Pancreas (tissue), 10 donors: ENCODE measurements around the gene TEX11. TPM values are rescaled to one million over a fixed set of nuclear protein-coding genes. Genes with fewer than 3 reads are reported as not detected.

ENCODE experiments used
- ATAC-seq, 4 donors: fragments of 200-7000 bp; cut with Tn5 transposase; one replicate each; pipeline versions ENCODE4 v1.8.0 to v1.9.1; 2020; ENCODE audit warnings: mild to moderate bottlenecking in 4 of 4, moderate library complexity in 4 of 4
- DNase-seq, 6 donors: peaks; one replicate each; pipeline ENCODE4 v3.0.0-alpha.2; 2020
- FAIRE-seq: peaks from 2 replicates; lab custom pipeline; 2012; peaks lifted over from hg19 to GRCh38; lab: Jason Lieb, UNC
- H3K27ac ChIP-seq, 4 donors: fragments of 200-600 bp; sonication (generic); 1 replicate in 3 of 4; 2 replicates in 1 of 4; pipeline versions ENCODE4 v1.5.0 to v1.8.0; 2020
- H3K27me3 ChIP-seq, 4 donors: fragments of 200-600 bp; one replicate each; pipeline ENCODE4 v1.8.0; 2021
- H3K36me3 ChIP-seq, 3 donors: fragments of 200-600 bp; sonication (generic) in 1 of 3; one replicate each; pipeline versions ENCODE4 v1.5.0 to v1.8.0; 2020 to 2021
- H3K4me1 ChIP-seq, 3 donors: fragments of 200-600 bp; one replicate each; pipeline ENCODE4 v1.8.0; 2021
- H3K4me3 ChIP-seq, 4 donors: fragments of 200-600 bp; sonication (generic) in 2 of 4; one replicate each; pipeline versions ENCODE4 v1.5.0 to v1.8.0; 2020 to 2021
- H3K9me3 ChIP-seq, 4 donors: fragments of 200-600 bp; one replicate each; pipeline ENCODE4 v1.8.0; 2021
- WGBS, 2 donors: extraction: QIAGEN DNeasy Blood & Tissue Kit; methylation state at CpG; one replicate each; pipeline ENCODE4 v1.1.7; 2013; 5-methylcytosine and 5-hydroxymethylcytosine counted together
- intact Hi-C, 3 donors: fragments of 100-400 bp; cut with DNase I; formaldehyde crosslinking; loops; one replicate each; pipeline versions ENCODE4 v1.11.1 to v1.14.2; 2022
- polyA plus RNA-seq, 2 donors: library from polyadenylated mRNA; stranded (reverse); fragments of 200-250 nt; gene quantifications; one replicate each; pipeline ENCODE4 v1.2.3, GENCODE V29; 2013
- total RNA-seq, 6 donors: library from RNA; stranded (reverse); fragmentation: NEBNext Ultra II Directional in 4 of 6; extraction: Animal tissue kit (Norgen Biotek cat#: 25700) in 4 of 6; gene quantifications; one replicate each; pipeline versions ENCODE4 v1.2.1 to v1.2.4, GENCODE V29; 2021 to 2023
- TF ChIP-seq, protein P1 (sequence below), 4 donors: fragments of 200-600 bp; sonication (generic) in 3 of 4; IDR thresholded peaks; one replicate each; pipeline versions ENCODE4 v1.5.0 to v1.8.0; 2021; ENCODE audit warnings: antibody characterized with exemption in 4 of 4
- donor health status: healthy with polysubstance abuse.
- donor health status: DM: no; HTN: no; CAD: no; lungs with moderate emphysema.
- donor health status: DM: no; HTN: no; CAD: no.
- donor health status: control.
- donor health status: control.
- donor health status: Bipolar disorder and iron deficiency.
- donor health status: DM: yes; HTN: yes; CAD: no.
- donor health status: DM: no; HTN: no; CAD: no.
- donor health status: DM: no; HTN: no; CAD: no.
- donor health status: DM: yes; HTN: yes; CAD: no.

Gene TEX11
- total and polyA plus RNA-seq, 8 donors, result 0.75 to 9.0 (median 3.5) TPM

GRCh38 chrX:70481471-70482270, 426.8 kb downstream of the TEX11 start:
- peak overlapping the region; percentile 56 to 85 (median 72) for H3K27ac ChIP-seq
- H3K9me3 ChIP-seq, result no peaks in the 10 kb centered on the region
- H3K4me3 ChIP-seq, result no peak overlapping the region
- intact Hi-C loops, result no loop called here
- 17 to 37% methylated on average over 8 of the region's 8 CpGs for whole genome bisulfite sequencing, 2 donors
- TF ChIP-seq, protein P1, sequence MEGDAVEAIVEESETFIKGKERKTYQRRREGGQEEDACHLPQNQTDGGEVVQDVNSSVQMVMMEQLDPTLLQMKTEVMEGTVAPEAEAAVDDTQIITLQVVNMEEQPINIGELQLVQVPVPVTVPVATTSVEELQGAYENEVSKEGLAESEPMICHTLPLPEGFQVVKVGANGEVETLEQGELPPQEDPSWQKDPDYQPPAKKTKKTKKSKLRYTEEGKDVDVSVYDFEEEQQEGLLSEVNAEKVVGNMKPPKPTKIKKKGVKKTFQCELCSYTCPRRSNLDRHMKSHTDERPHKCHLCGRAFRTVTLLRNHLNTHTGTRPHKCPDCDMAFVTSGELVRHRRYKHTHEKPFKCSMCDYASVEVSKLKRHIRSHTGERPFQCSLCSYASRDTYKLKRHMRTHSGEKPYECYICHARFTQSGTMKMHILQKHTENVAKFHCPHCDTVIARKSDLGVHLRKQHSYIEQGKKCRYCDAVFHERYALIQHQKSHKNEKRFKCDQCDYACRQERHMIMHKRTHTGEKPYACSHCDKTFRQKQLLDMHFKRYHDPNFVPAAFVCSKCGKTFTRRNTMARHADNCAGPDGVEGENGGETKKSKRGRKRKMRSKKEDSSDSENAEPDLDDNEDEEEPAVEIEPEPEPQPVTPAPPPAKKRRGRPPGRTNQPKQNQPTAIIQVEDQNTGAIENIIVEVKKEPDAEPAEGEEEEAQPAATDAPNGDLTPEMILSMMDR (IDR thresholded peaks at IDR 0.05), result no peak
- ATAC-seq (peak in 1 of 4 donors; percentile 10), DNase-seq (no peak), FAIRE-seq (no peak)
- H3K27me3 ChIP-seq, result peaks cover 0 to under 1% (median 0%) of the 10 kb centered on the region in 4 donors
- peaks cover 22 to 55% (median 46%) of the 10 kb centered on the region in 3 donors for H3K4me1 ChIP-seq
- H3K36me3 ChIP-seq, result no peaks in the 10 kb centered on the region

- peaks cover 0 to 4% (median 0%) of the 10 kb centered on the region in 4 donors for H3K27me3 ChIP-seq
- intact Hi-C loops, result no loop called here
- H3K36me3 ChIP-seq, result no peaks in the 10 kb centered on the region
- FAIRE-seq (no peak), ATAC-seq (no peak), DNase-seq (no peak)
- peak overlapping the region in 1 of 4 donors; percentile 6 for H3K4me3 ChIP-seq
- H3K27ac ChIP-seq, result peak overlapping the region; percentile 56 to 85 (median 72)
- H3K9me3 ChIP-seq, result no peaks in the 10 kb centered on the region
- whole genome bisulfite sequencing, 2 donors, result 36 to 53% methylated on average over 9 of the region's 9 CpGs
- TF ChIP-seq, protein P1 (IDR thresholded peaks at IDR 0.05), result no peak
- H3K4me1 ChIP-seq, result peaks cover 22 to 60% (median 44%) of the 10 kb centered on the region in 3 donors
Measured at GRCh38 chrX:70480660-70481018, 427.9 kb downstream of the TEX11 start.

- DNase-seq (peak in 4 of 6 donors; percentile 59 to 68 (median 65)), ATAC-seq (peak; percentile 47 to 68 (median 59))
Measured at GRCh38 chrX:70479922-70480659, 428.4 kb downstream of the TEX11 start.

GRCh38 chrX:70479247-70479921, 429.1 kb downstream of the TEX11 start:
- Histone ChIP-seq H3K27ac (peak overlapping the region; percentile 63 to 85 (median 79)), H3K27me3 (peaks cover 0 to 4% (median 0%) of the 10 kb centered on the region in 4 donors), H3K4me3 (no peak overlapping the region), H3K9me3 (no peaks in the 10 kb centered on the region), H3K36me3 (no peaks in the 10 kb centered on the region), H3K4me1 (peaks cover 22 to 55% (median 39%) of the 10 kb centered on the region in 3 donors)
- DNase-seq (no peak), ATAC-seq (peak; percentile 5 to 29 (median 14)), FAIRE-seq (no peak)
- TF ChIP-seq, protein P1 (IDR thresholded peaks at IDR 0.05), result no peak
- intact Hi-C loops, result no loop called here
- 24 to 53% methylated on average over 4 of the region's 4 CpGs for WGBS, 2 donors

More at GRCh38 chrX:70479922-70480659, 428.4 kb downstream of the TEX11 start:
- Histone ChIP-seq H3K27me3 (peaks cover 0 to 4% (median 0%) of the 10 kb centered on the region in 4 donors), H3K4me1 (peaks cover 22 to 55% (median 39%) of the 10 kb centered on the region in 3 donors), H3K9me3 (no peaks in the 10 kb centered on the region), H3K27ac (peak overlapping the region; percentile 56 to 85 (median 72)), H3K4me3 (peak overlapping the region in 1 of 4 donors; percentile 6), H3K36me3 (no peaks in the 10 kb centered on the region)
- 7 to 17% methylated on average over 6 of the region's 6 CpGs for WGBS, 2 donors
- intact Hi-C loops, result no loop called here
- TF ChIP-seq, protein P1 (IDR thresholded peaks at IDR 0.05), result no peak
- no peak for FAIRE-seq

Other genes with a start within 250 kb of the TEX11 start
- under 1 TPM in 1 of 6 donors, not detected in 5; 0.13 TPM for gene SLC7A3, start 22.4 kb upstream of the TEX11 start, total RNA-seq
- not detected for gene SLC7A3, start 22.4 kb upstream of the TEX11 start, polyA plus RNA-seq
- gene SNX12, start 159.6 kb upstream of the TEX11 start, total RNA-seq, result 10 to 100 TPM; 17.1 to 31.3 (median 23.5) TPM
- gene SNX12, start 159.6 kb upstream of the TEX11 start, polyA plus RNA-seq, result 10 to 100 TPM in 1 of 2 donors, 1 to 10 TPM in 1; 9.8 to 16.1 TPM
- gene FOXO4, start 187.1 kb upstream of the TEX11 start, total RNA-seq, result 10 to 100 TPM in 5 of 6 donors, 1 to 10 TPM in 1; 8.9 to 20.0 (median 14.6) TPM
- gene FOXO4, start 187.1 kb upstream of the TEX11 start, polyA plus RNA-seq, result 1 to 10 TPM; 7.5 to 8.5 TPM
- gene CXorf65, start 198.0 kb upstream of the TEX11 start, total RNA-seq, result not detected
- not detected for gene CXorf65, start 198.0 kb upstream of the TEX11 start, polyA plus RNA-seq
- 1 to 10 TPM in 4 of 6 donors, under 1 TPM in 2; 0.19 to 4.4 (median 1.8) TPM for gene IL2RG, start 202.9 kb upstream of the TEX11 start, total RNA-seq
- gene IL2RG, start 202.9 kb upstream of the TEX11 start, polyA plus RNA-seq, result 1 to 10 TPM; 1.1 to 1.3 TPM
- 10 to 100 TPM; 12.2 to 25.7 (median 18.8) TPM for gene MED12, start 209.9 kb upstream of the TEX11 start, total RNA-seq
- 10 to 100 TPM; 12.8 to 15.9 TPM for gene MED12, start 209.9 kb upstream of the TEX11 start, polyA plus RNA-seq
- under 1 TPM; 0.04 to 0.56 (median 0.21) TPM for gene NLGN3, start 236.1 kb upstream of the TEX11 start, total RNA-seq
- under 1 TPM; 0.11 to 0.33 TPM for gene NLGN3, start 236.1 kb upstream of the TEX11 start, polyA plus RNA-seq